Kidney tubule cell (primary cell): Measurements from ENCODE around the gene DHRS2.
A peak's percentile ranks its signal among the peaks of the same experiment; 100 is the strongest.
"Not testable (repeated sequence)": the region's sequence is repeated elsewhere in the genome, so short reads cannot be mapped to it uniquely, and the experiment has no call there.

Experiments used
- DNase-seq: peaks from one replicate; pipeline ENCODE4 v3.0.0-alpha.2; 2018; ENCODE audit warnings: low spot score

DHRS2 gene

DNA sequence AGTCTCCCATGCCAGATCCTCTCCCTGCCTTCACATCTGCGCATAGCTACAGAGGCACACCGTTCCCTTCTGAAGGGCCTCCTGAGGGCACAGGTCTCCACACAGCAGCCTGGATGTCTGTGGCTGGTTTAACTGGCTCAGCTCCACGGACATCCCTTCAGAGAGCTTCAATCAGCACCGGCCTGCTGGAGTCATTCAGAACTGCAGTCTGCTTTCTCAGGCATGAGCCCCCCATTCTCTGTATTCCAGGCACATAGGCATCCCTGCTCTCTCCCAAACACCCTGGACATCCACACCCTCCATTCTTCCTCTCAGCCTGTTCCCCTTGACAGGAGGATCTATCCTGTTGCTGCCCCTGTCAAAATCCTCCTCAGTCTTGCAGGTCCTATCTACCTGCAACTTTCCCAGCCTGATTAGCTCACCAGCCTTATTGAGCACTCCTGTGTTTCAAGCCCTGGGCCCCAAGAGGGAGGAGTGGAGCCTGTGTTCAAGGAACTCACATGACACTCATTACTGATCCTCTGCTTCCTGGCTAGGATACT, 2.9 kb upstream of the DHRS2 start:
- DNase-seq: no peak

DNA sequence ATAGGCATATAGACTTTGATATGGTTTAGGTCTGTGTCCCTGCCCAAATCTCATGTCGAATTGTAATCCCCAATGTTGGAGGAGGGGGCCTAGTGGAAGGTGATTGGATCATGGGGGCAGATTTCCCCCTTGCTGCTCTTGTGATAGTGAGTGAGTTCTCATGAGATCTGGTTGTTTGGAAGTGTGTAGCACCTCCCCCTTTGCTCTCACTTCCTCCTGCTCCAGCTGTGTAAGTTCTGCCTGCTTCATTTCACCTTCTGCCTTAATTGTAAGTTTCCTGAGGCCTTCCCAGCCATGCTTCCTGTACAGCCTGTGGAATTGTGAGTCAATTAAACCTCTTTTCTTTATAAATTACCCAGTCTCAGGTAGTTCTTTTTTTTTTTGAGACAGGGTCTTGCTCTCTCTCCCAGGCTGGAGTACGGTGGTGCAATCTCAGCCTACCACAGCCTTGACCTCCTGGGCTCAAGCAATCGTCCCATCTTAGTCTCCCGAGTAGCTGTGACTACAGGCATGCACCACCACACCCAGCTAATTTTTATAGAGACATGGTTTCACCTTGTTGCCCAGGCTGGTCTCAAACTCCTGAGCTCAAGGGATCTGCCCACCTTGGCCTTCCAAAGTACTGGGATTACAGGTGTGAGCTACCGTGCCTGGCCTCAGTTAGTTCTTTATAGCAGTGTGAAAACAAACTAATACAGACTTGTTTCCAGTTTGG, 1.3 kb upstream of the DHRS2 start:
- DNase-seq: not testable (repeated sequence)

DNA sequence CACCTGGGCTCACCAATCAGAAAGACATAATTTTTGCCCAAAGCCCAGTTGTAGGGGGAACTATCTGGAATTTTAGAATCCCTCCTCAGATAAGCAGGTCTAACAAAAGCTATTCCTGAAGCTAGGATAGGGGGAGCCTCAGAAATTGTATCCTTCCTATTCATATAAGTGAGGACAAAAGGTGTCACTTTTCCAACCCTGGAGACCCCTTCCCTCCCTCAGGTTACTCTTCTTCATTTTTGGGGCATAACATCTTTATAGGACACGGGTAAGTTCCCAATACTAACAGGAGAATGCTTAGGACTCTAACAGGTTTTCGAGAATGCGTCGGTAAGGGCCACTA, 1.1 kb downstream of the DHRS2 start:
- not testable (repeated sequence) for DNase-seq

DNA sequence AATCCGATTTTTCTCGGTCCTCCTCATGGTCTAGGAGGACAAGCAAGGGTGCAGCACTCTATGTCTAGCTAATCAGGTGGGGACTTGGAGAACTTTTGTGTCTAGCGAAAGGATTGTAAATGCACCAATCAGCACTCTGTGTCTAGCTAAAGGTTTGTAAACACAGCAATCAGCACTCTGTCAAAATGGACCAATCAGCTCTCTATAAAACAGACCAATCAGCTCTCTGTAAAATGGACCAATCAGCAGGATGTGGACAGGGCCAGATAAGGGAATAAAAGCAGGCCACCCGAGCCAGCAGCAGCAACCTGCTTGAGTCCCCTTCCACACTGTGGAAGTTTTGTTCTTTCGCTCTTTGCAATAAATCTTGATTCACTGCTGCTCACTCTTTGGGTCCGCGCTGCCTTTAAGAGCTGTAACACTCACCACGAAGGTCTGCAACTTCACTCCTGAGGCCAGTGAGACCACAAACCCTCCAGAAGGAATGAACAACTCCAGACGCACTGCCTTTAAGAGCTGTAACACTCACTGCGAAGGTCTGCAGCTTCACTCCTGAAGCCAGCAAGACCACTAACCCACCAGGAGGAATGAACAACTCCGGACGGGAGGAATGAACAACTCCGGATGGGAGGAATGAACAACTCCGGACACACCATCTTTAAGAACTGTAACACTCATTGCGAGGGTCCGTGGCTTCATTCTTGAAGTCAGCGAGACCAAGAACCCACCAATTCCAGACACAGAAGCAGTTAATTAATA, 1.7 kb downstream of the DHRS2 start:
- not testable (repeated sequence) for DNase-seq

DNA sequence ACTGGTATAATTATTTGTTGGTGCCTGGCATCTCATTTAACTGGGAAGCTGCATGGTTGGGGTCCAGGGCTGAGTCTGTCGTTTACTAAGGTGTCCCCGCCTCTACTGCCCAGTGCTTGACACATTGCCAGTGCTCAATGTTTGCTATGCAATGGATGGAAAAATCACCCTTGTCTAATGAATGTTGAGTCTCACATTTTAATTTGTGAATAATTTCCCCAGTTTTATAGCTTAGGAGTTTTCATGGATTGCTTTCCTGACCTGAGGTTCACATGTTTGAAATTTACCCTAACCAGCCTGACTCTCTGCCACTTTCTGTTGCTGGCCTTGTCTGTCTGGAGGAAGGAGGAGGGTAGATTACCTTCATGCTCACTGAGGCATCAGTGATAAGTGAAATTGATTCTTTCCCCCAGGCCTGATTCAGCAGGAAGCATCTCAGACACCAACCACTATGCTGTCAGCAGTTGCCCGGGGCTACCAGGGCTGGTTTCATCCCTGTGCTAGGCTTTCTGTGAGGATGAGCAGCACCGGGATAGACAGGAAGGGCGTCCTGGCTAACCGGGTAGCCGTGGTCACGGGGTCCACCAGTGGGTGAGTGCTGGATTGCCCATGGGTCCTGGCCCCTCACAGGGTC, 2.4 kb downstream of the DHRS2 start:
- peak; percentile 62 for DNase-seq

DNA sequence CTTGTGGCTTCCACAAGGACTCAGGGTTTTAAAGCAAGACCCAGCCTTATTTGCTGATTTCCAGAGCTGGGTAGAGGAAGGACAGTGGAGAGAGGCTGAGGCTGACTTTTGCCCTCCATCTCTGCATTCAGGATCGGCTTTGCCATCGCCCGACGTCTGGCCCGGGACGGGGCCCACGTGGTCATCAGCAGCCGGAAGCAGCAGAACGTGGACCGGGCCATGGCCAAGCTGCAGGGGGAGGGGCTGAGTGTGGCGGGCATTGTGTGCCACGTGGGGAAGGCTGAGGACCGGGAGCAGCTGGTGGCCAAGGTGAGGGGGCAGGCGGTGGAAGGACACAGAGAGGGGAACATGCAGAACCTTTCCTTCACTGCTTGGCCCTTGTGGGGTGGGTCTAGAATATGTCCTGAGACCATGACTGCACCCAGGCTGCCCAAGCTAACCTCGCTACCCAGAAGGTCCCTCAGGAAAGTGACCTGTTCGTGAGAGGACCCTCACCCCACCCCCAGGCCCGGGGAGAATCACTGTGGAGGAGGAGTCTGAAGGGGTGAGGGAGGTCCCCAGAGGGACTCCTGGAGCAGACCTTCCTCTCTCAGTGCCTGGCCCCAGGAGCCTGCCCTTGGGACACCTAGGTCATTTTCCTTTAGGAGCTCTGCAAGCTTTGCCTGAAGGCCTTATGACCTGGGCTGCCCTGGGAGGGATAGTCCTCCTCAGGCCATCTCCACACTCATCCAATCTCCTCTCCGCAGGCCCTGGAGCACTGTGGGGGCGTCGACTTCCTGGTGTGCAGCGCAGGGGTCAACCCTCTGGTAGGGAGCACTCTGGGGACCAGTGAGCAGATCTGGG, 3.1 kb downstream of the DHRS2 start:
- DNase-seq: no peak

DNA sequence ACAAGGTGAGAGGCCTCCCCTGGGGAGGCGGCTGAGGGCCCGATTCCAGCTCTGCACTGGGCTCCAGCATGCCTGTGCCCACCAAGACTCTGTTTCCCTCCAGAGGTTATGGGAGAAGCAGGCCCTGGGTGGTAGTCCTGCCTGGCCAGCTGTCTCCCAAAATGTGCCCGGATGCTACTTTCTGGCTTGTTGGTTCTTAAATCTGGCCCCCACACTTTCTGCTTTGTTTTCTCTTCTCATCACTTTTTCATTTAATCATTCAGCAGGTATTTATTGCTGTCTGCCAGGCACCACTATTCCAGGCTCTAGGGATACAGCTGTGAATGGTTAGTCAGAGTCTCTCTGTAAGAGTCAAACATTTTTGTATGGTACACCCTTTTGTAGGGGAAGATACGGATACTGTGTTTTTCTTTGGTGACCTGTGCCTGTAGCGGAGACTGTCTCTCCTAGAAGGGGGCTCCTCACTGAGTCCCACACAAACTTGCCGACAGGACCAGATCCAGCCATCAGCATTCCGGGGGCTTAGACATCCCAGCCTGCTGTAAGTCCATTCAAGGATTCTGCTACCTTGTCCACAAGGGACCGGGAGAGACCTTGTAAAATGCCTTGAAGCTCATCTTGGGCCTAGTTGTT, 3.8 kb downstream of the DHRS2 start:
- DNase-seq: no peak

DNA sequence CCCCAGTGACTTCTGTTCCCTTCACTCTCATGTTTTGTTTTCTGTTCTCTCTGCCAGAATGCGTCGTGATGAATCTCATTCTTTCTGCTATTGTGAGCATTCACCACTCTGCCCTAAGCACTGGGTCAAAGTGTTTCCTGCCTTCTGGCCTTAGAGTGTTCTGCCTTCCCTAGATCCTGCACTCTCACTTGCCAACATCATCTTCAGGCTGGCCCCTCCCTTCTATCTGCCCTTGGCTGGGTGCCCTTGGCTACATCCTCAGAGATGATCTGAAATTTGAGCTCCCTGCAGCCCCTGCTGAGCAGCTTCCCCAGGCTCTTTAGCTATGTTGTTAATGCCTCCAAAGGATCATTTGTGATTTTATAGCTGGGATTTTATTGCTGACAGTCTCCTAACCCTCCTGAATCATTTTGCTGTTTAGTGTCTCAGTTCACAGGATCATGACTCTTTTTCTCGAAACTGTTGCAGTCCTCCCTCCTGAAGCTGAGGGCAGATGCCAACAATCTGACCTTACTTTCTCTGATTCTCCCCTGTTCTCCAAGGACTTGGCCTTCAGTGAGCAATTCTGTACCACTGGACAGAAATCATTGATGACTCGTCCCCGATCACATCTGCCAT, 4.5 kb downstream of the DHRS2 start:
- DNase-seq: peak; percentile 31

DNA sequence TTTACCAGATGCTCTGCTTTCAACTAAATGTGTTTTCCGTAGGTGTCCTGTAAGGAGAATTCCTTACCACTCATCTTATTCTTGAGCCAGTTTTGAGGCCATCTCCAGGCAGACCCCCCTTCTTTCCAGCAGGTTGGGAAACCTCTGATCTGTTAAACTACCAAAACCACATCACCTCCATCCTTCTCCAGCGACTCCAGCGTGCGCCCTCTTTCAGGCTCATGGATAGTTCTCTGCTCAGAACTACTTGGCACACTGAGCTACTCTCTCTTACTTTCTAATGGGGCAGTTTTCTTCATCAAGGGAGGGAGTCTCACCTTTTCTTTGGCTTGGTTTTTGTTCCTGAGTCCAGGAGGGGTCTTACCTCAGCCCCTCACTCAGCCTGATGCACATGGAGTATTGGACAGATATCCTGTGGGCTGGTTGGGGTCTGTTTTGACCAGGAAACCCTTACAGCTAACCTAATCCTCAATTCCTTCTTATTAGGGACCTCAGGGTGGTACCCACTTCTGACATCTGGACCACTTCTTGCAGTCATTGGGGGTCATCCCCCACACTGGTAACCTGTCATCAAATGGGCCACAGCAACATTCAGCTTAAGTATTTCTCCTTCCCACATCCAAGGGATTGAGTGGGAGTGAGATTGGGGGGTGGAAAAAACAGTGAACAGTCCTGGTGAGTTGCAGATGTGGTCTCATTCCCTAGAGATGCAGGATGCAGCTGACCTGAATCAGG, 5.2 kb downstream of the DHRS2 start:
- no peak for DNase-seq

DNA sequence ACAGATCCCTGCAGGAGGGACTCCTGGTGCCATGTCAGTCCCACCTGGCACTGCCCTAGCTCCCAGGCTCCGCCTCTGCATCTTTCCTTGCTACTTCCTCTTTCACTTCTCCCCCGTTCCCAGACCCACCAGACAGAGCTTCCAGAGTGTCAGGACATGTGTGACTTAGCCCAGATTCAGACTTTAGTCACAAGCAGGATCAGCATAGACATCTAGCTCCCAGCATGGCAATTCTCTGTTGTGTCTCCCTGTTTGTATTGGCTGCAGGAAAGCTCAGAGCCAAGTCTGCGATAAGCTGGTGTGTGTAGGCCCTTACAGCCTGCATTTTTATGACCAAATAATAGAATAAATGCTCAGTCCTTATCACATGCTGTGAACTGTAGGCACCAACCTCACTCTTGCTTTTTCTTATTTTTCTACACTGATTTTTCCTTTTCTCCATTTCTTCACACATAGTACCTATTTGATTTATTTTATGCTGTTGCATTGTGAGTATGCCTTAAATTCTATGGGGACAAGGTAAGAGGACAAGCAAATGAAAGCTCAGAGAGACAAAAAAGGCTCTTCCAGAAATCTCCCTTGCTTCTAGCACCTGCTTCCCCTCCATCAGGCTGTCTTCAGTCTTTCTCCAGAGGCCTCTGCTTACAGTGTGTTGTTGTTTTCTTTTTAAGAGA, 5.9 kb downstream of the DHRS2 start:
- no peak for DNase-seq

DNA sequence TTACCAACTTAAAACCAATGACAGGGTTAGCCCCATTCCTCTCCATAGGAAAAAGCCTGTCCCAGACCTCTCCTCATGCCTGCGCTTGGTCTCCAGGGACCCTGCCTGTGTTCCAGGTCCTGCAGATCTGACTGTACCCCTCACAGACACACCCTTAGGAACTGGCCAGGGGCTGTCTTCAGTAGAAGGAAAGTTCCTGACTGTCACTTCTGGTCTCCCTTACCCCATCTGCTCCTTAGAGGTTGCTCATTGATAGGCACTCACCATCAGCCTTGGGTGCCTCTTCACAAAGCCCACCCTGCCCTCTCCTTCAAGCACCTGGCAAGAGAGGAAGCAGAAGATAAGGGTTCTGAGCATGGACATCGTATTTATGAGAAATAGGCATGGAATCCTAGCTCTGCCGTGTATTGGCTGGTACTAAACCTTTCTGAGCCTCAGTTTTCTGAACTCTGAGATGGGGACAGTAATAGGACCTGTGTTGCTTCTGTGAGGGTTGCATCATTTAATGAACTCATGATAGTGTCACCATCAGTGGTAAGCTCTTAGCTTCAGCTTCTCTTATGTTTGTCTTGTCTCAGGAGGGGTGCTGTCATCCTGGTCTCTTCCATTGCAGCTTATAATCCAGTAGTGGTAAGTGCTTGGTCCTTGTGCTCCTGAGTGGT, 7.5 kb downstream of the DHRS2 start:
- no peak for DNase-seq

DNA sequence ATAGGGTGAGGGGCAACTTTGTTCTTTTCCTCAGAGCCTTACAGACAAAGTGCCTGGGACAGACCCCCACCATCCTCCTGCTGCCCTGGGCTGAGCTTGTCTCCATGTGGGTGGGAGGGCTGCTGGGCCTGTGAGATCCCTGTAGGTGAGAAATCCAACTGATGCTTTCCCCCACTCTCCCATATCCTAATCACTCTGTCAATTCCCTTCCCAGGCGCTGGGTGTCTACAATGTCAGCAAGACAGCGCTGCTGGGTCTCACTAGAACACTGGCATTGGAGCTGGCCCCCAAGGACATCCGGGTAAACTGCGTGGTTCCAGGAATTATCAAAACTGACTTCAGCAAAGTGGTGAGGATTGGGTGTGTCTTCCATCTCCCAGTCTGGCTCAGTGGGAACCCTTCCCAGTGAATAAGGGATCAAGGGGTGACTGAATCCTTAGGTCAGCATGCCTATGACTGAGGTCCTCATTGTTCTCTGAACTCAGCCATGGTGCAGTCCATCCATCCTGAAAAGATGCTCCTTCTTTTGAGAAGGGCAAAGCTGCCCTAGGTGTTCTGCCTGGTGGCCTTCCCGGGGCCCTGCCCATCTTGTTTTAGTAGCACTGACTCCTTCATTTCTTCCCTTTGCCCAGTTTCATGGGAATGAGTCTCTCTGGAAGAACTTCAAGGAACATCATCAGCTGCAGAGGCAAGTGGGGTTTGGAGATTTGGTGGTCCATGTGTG, 8.2 kb downstream of the DHRS2 start:
- no peak for DNase-seq

DNA sequence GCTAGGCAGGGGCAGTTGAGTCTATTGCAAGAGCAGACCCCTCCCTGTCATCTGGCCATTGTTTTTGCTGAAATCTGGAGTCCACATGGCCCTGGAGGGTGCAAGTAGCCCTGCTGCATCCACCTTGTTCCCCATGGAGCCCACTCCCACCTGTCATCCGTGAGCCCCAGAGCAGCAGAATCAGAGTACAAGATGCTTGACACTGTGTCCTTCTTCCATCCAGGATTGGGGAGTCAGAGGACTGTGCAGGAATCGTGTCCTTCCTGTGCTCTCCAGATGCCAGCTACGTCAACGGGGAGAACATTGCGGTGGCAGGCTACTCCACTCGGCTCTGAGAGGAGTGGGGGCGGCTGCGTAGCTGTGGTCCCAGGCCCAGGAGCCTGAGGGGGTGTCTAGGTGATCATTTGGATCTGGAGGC, 8.8 kb downstream of the DHRS2 start:
- no peak for DNase-seq

DNA sequence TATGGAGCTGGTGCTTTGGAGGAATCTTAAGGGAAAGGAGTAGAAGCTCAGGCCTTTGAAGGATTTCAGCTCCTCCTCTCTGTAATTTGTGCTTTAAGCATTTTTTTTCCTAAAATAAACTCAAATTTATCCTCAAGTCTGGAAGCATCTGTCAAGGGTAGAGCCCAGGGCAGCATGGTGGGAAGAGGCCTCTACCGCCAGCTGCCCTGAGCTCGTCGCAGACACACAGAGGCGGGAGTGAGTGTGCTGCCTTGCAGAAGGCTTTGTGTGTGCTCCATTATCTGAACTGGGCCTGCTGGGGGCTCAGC, 9.3 kb downstream of the DHRS2 start:
- DNase-seq: no peak

DNA sequence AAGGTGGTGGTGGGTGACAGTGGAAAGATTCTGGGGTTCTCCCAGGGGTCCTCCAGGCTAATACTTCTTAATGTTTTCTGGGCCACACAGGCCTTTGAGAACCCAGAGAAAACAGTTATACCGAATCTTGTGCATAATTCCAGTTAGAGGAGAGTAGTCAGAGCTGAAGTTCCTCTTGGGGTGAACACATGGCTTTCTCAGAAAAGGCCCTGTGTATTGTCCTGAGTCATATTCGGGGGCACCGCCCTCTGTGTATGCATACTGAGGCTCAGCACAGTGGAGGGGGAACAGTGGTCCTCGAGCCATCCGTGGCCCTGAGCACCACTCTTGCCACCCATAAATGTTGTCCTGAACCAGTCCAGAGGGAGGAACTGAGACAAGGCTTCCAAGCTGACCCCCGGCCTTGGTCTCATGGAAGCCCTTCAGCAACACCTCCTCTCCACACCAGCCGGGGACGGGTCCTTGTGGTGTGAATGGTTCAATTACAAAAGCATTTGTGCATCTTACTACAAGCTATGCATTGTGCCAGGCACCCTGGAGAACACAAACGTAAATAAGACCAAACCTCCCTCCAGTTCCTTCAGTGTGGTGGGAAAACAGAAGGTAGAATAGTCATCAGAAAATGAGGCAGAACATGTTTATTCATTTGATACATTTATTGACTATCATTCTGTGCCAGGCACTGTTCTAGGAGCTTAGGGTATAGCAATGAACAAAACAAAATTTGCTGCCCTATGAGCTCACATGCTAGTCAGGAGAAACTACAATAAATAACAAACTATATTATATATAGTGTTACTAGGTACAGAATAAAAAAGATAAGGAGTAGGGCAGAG, 9.9 kb downstream of the DHRS2 start:
- no peak for DNase-seq

DNA sequence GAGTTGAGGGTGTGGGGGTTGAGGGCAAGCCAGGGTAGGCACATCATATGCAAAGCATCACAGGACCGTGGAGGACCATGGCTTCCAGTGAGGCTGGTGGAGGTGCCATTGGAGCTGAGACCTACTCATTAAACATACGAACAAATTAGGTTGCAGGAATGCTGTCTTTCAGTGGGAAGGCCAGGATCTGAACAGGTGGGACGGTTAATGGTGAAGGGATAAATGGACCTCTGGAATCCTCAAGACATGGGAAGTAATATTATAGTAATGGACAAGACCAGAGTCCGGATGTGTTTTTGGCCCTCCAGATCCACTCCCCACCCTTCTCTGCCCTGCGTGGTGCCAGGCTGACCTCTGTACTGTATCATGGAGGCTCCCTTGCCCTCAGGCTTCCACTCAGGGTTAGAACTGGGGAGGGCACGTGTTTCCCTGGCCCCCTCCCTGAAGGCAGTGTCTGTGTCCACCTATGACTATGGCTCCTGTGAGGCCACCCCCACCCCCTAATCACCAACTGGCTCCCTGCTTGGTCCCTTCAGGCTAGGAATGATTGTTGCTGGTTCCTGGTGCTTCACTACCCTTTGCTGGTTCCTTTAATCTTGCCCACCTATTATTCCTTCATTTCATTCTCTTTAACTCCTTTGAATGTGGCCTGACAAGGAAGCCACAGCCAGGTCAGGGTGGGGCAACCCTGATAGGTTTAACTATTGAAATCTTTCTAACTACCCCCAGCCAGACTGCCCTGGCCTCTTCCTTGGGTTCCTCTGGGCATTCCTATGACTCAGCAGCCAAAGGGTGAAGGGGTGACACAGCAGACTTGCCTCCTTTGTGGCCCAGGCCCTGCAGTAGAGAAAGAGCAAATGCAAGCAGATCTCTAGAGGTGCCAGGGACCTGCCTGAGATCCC, 10.7 kb downstream of the DHRS2 start:
- peak; percentile 80 for DNase-seq

DNA sequence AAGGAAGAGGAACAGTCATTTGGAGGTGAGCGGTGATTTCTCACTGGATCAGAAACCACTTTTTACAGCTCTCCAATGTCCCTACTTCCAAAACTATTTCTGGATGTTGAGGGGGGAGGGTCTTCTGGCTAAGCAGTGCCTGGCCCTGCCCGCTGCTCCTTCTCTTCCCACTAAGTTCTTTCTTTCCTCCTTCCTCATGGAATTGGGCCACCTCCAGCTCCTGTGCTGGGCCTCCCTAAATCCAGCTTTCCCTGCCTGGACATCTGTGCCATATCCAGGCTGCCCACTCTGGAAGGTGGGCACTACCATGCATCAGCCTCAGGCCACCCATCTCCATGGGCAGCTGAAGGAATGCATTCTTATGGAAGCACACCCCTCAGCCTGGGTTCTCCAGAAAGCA, 11.5 kb downstream of the DHRS2 start:
- no peak for DNase-seq
